ENCODE data around the gene TSKS.

DNA sequence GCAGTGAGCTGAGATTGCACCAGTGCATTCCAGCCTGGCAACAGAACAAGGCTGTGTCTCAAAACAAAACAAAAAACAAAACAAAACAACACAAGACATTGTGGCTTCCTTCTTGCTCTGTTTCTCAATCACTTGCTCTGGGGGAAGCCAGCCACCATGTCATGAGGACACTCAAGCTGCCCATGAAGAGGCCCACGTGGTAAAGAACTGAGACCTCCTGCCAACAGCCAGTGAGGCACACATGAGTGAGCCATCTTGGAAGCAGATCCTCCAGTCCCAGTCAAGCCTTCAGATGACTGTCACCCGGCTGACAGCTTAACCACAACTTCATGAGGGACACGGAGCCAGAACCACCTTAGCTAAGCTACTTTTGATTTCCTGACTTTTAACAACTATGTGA, 47.0 kb downstream of the TSKS start:
- no peak for TF ChIP-seq POLR2A (IDR thresholded peaks at IDR 0.05)
- TF ChIP-seq, protein P1, sequence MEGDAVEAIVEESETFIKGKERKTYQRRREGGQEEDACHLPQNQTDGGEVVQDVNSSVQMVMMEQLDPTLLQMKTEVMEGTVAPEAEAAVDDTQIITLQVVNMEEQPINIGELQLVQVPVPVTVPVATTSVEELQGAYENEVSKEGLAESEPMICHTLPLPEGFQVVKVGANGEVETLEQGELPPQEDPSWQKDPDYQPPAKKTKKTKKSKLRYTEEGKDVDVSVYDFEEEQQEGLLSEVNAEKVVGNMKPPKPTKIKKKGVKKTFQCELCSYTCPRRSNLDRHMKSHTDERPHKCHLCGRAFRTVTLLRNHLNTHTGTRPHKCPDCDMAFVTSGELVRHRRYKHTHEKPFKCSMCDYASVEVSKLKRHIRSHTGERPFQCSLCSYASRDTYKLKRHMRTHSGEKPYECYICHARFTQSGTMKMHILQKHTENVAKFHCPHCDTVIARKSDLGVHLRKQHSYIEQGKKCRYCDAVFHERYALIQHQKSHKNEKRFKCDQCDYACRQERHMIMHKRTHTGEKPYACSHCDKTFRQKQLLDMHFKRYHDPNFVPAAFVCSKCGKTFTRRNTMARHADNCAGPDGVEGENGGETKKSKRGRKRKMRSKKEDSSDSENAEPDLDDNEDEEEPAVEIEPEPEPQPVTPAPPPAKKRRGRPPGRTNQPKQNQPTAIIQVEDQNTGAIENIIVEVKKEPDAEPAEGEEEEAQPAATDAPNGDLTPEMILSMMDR (IDR thresholded peaks at IDR 0.05): no peak

All from testis (tissue), 2 donors.